ENCODE results near the gene ARMC9. TPM values are rescaled to one million over a fixed set of nuclear protein-coding genes. Genes with fewer than 3 reads are reported as not detected.
"Not testable (repeated sequence)": the region's sequence is repeated elsewhere in the genome, so short reads cannot be mapped to it uniquely, and the experiment has no call there.

ARMC9 gene
- total RNA-seq, 1 donor from 2014 or later, result 40.8 TPM

- Mint-ChIP-seq H3K27ac (no peak overlapping the region), H3K4me3 (ENCODE audit: low read depth) (no peak overlapping the region), H3K9me3 (ENCODE audit: low read depth) (no peaks in the 10 kb centered on the region), H3K27me3 (no peaks in the 10 kb centered on the region), H3K4me1 (ENCODE audit: low read depth) (peaks cover 15% of the 10 kb centered on the region), H3K36me3 (ENCODE audit: insufficient read depth) (peaks cover 9% of the 10 kb centered on the region)
- TF ChIP-seq CTCF (IDR thresholded peaks at IDR 0.05; ENCODE audit: unreplicated experiment), result no peak
- DNase-seq (ENCODE audit: low spot score, unreplicated experiment), result no peak
These were observed 100.8 kb downstream of the ARMC9 start for GRCh38 chr2:231299267-231299666.

- DNase-seq (ENCODE audit: low spot score, unreplicated experiment), result no peak
- no peak overlapping the region for H3K4me3 Mint-ChIP-seq (ENCODE audit: low read depth)
- no peaks in the 10 kb centered on the region for H3K27me3 Mint-ChIP-seq
- peaks cover 17% of the 10 kb centered on the region for H3K4me1 Mint-ChIP-seq (ENCODE audit: low read depth)
- H3K36me3 Mint-ChIP-seq (ENCODE audit: insufficient read depth), result peaks cover 7% of the 10 kb centered on the region
- no peaks in the 10 kb centered on the region for H3K9me3 Mint-ChIP-seq (ENCODE audit: low read depth)
- no peak for TF ChIP-seq CTCF (IDR thresholded peaks at IDR 0.05; ENCODE audit: unreplicated experiment)
- no peak overlapping the region for H3K27ac Mint-ChIP-seq
These were observed 101.7 kb downstream of the ARMC9 start for GRCh38 chr2:231300020-231300721.

- H3K9me3 Mint-ChIP-seq (ENCODE audit: low read depth), result no peaks in the 10 kb centered on the region
- no peak overlapping the region for H3K4me3 Mint-ChIP-seq (ENCODE audit: low read depth)
- H3K27me3 Mint-ChIP-seq, result no peaks in the 10 kb centered on the region
- peaks cover 21% of the 10 kb centered on the region for H3K4me1 Mint-ChIP-seq (ENCODE audit: low read depth)
- H3K36me3 Mint-ChIP-seq (ENCODE audit: insufficient read depth), result peaks cover 8% of the 10 kb centered on the region
- no peak for TF ChIP-seq CTCF (IDR thresholded peaks at IDR 0.05; ENCODE audit: unreplicated experiment)
- DNase-seq (ENCODE audit: low spot score, unreplicated experiment), result no peak
- H3K27ac Mint-ChIP-seq, result no peak overlapping the region
These were observed 102.3 kb downstream of the ARMC9 start for GRCh38 chr2:231300722-231301076.

GRCh38 chr2:231304259-231304658 is 105.8 kb downstream of the ARMC9 start:
- peaks cover 16% of the 10 kb centered on the region for H3K4me1 Mint-ChIP-seq (ENCODE audit: low read depth)
- DNase-seq (ENCODE audit: low spot score, unreplicated experiment); H3K27ac Mint-ChIP-seq; H3K27me3 Mint-ChIP-seq; H3K4me3 Mint-ChIP-seq (ENCODE audit: low read depth); H3K36me3 Mint-ChIP-seq (ENCODE audit: insufficient read depth); H3K9me3 Mint-ChIP-seq (ENCODE audit: low read depth): not testable (repeated sequence)

GRCh38 chr2:231305221-231305620 is 106.8 kb downstream of the ARMC9 start:
- Mint-ChIP-seq H3K9me3 (ENCODE audit: low read depth) (no peaks in the 10 kb centered on the region), H3K4me3 (ENCODE audit: low read depth) (no peak overlapping the region), H3K27me3 (peaks cover 3% of the 10 kb centered on the region), H3K27ac (no peak overlapping the region), H3K36me3 (ENCODE audit: insufficient read depth) (peaks cover 10% of the 10 kb centered on the region), H3K4me1 (ENCODE audit: low read depth) (peaks cover 8% of the 10 kb centered on the region)
- no peak for TF ChIP-seq CTCF (IDR thresholded peaks at IDR 0.05; ENCODE audit: unreplicated experiment)
- no peak for DNase-seq (ENCODE audit: low spot score, unreplicated experiment)

- no peak overlapping the region for H3K4me3 Mint-ChIP-seq (ENCODE audit: low read depth)
- no peak for TF ChIP-seq CTCF (IDR thresholded peaks at IDR 0.05; ENCODE audit: unreplicated experiment)
- H3K4me1 Mint-ChIP-seq (ENCODE audit: low read depth), result peaks cover 6% of the 10 kb centered on the region
- no peaks in the 10 kb centered on the region for H3K9me3 Mint-ChIP-seq (ENCODE audit: low read depth)
- DNase-seq (ENCODE audit: low spot score, unreplicated experiment), result no peak
- no peak overlapping the region for H3K27ac Mint-ChIP-seq
- H3K27me3 Mint-ChIP-seq, result peaks cover 3% of the 10 kb centered on the region
- peaks cover 10% of the 10 kb centered on the region for H3K36me3 Mint-ChIP-seq (ENCODE audit: insufficient read depth)
These were observed 108.5 kb downstream of the ARMC9 start for GRCh38 chr2:231306791-231307393.
